Gastroesophageal sphincter (tissue), 3 donors: Measurements from ENCODE around the gene SEC14L5.

Experiments used
- POLR2A ChIP-seq, 2 donors: fragments of 450-650 bp; IDR thresholded peaks; one replicate each; pipeline ENCODE4 v1.6.1; 2017; ENCODE audit warnings: antibody characterized with exemption in 2 of 2, mild to moderate bottlenecking in 2 of 2, moderate library complexity in 1 of 2
- TF ChIP-seq, protein P1 (sequence below), 4 experiments: fragments of 200-600 bp in 2 of 4; fragments of 450-650 bp in 2 of 4; sonication (generic) in 1 of 4; IDR thresholded peaks; one replicate each; pipeline ENCODE4 v1.5.1; 2017 to 2019; ENCODE audit warnings: antibody characterized with exemption in 4 of 4, mild to moderate bottlenecking in 2 of 4, moderate library complexity in 2 of 4

GRCh38 chr16:4938683-4939030, 19.5 kb upstream of the SEC14L5 start:
- TF ChIP-seq, protein P1, sequence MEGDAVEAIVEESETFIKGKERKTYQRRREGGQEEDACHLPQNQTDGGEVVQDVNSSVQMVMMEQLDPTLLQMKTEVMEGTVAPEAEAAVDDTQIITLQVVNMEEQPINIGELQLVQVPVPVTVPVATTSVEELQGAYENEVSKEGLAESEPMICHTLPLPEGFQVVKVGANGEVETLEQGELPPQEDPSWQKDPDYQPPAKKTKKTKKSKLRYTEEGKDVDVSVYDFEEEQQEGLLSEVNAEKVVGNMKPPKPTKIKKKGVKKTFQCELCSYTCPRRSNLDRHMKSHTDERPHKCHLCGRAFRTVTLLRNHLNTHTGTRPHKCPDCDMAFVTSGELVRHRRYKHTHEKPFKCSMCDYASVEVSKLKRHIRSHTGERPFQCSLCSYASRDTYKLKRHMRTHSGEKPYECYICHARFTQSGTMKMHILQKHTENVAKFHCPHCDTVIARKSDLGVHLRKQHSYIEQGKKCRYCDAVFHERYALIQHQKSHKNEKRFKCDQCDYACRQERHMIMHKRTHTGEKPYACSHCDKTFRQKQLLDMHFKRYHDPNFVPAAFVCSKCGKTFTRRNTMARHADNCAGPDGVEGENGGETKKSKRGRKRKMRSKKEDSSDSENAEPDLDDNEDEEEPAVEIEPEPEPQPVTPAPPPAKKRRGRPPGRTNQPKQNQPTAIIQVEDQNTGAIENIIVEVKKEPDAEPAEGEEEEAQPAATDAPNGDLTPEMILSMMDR (IDR thresholded peaks at IDR 0.05): no peak
- no peak for TF ChIP-seq POLR2A (IDR thresholded peaks at IDR 0.05)
